Suprapubic skin (tissue), 4 donors: ENCODE data around the gene ZNF177.
"Not testable (repeated sequence)": the region's sequence is repeated elsewhere in the genome, so short reads cannot be mapped to it uniquely, and the experiment has no call there.

ENCODE experiments used
- CTCF ChIP-seq, 2 donors: fragments of 200-600 bp in 1 of 2; fragments of 450-650 bp in 1 of 2; sonication (generic) in 1 of 2; IDR thresholded peaks; one replicate each; pipeline ENCODE4 v1.5.1; 2016 to 2019; ENCODE audit warnings: antibody characterized with exemption in 2 of 2, mild to moderate bottlenecking in 1 of 2, moderate library complexity in 1 of 2
- EP300 ChIP-seq: sonication (generic); formaldehyde crosslinking; IDR thresholded peaks from one replicate; pipeline ENCODE4 v1.6.1; 2017; ENCODE audit warnings: antibody characterized with exemption
- POLR2A ChIP-seq, 2 donors: fragments of 450-650 bp; IDR thresholded peaks; one replicate each; pipeline ENCODE4 v1.6.1; 2017; ENCODE audit warnings: antibody characterized with exemption in 2 of 2, mild to moderate bottlenecking in 2 of 2, moderate library complexity in 2 of 2
- POLR2AphosphoS5 ChIP-seq, 3 donors: sonication (generic); formaldehyde crosslinking; IDR thresholded peaks; one replicate each; pipeline ENCODE4 v1.6.1; 2017; ENCODE audit warnings: antibody characterized with exemption in 3 of 3

GRCh38 chr19:9322201-9322600 lies 40.6 kb upstream of the ZNF177 start:
- TF ChIP-seq POLR2A (IDR thresholded peaks at IDR 0.05); EP300; CTCF (IDR thresholded peaks at IDR 0.05); POLR2AphosphoS5 (IDR thresholded peaks at IDR 0.05): not testable (repeated sequence)
